KMS-11 (cell line): ENCODE data around the gene HPSE2.

Experiments used
- H2AFZ ChIP-seq: fragments of 200-600 bp; sonication (generic); 2 replicates; pipeline ENCODE4 v1.6.1; 2016; ENCODE audit warnings: antibody characterized with exemption, mixed run types, low read depth
- H3K27ac ChIP-seq: fragments of 200-600 bp; sonication (generic); 2 replicates; pipeline ENCODE4 v1.6.1; 2016; ENCODE audit warnings: mild to moderate bottlenecking, mixed run types
- H3K27me3 ChIP-seq: fragments of 200-600 bp; sonication (generic); 2 replicates; pipeline ENCODE4 v1.6.1; 2017; ENCODE audit warnings: mild to moderate bottlenecking, low read depth, mixed run types, moderate library complexity; ENCODE audit not compliant: insufficient read depth
- H3K36me3 ChIP-seq: fragments of 200-600 bp; sonication (generic); 2 replicates; pipeline ENCODE4 v1.6.1; 2017; ENCODE audit warnings: mild to moderate bottlenecking, mixed run types; ENCODE audit not compliant: insufficient read depth
- H3K4me1 ChIP-seq: fragments of 200-600 bp; sonication (generic); 2 replicates; pipeline ENCODE4 v1.6.1; 2016; ENCODE audit warnings: mild to moderate bottlenecking, low read depth, mixed run types; ENCODE audit not compliant: poor library complexity, severe bottlenecking
- H3K4me2 ChIP-seq: fragments of 200-600 bp; sonication (generic); 2 replicates; pipeline ENCODE4 v1.7.0; 2016; ENCODE audit warnings: mild to moderate bottlenecking, mixed run types
- H3K4me3 ChIP-seq: fragments of 200-600 bp; sonication (generic); IDR thresholded peaks from 2 replicates; pipeline ENCODE4 v1.6.1; 2017; ENCODE audit warnings: low read depth, low read length, mixed read lengths; ENCODE audit not compliant: insufficient read depth
- H3K79me2 ChIP-seq: fragments of 200-600 bp; sonication (generic); 2 replicates; pipeline ENCODE4 v1.6.1; 2016; ENCODE audit warnings: low read depth, mixed run types; ENCODE audit not compliant: insufficient read depth
- H3K9ac ChIP-seq: fragments of 200-600 bp; sonication (generic); 2 replicates; pipeline ENCODE4 v1.6.1; 2016; ENCODE audit warnings: mild to moderate bottlenecking, mixed run types
- H4K20me1 ChIP-seq: fragments of 200-600 bp; sonication (generic); 2 replicates; pipeline ENCODE4 v1.6.1; 2016; ENCODE audit warnings: mild to moderate bottlenecking, mixed run types; ENCODE audit not compliant: insufficient read depth
- TF ChIP-seq, protein P1 (sequence below): fragments of 200-600 bp; sonication (generic); conservative IDR thresholded peaks from 2 replicates; pipeline ENCODE4 v1.6.1; 2017; ENCODE audit warnings: low read depth, mild to moderate bottlenecking, antibody characterized with exemption, low read length, moderate library complexity, mixed read lengths

Gene HPSE2

DNA sequence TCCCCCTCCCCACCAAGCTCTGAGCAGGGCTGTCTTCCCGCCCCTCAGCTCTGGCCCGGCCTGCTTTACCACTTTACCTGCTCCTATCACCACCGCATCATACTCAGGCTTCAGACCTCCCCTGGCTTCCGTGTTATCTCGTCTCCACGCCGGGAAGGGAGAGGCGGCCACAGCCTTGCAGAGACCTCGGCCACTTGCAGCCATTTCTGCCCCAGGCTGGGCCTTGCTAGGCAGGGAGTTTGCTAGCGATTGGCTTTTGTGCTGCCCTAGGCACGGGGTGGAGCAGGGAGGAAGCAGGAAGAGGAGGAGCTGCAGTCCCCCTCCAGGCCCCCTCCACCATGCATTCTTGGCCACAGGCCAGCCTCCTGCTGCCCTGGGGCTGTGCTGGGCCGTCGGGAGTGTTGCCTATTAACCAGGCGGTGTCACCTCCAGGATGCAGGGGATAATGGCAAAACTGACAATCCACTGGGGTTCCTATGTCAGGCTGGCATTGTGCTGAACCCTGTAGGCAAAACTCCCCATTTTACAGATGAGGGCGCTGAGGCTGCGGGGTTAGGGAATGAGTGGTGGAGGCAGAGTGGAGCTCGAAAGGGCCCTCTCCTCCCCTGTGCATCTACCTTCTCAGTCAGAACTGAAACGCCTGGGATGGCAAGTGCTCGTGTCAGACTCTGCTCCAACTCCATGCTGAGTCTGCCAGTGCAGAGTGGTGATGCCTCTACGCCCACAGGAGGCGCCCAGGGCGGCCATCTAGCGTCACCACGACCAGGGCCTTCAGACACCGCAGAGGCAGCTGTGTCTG, 820.5 kb downstream of the HPSE2 start, which contains the start of gene PYROXD2:
Gene PYROXD2 (minus strand): TSS at position 251 of the 799 bp plus-strand sequence. CDS start 47 bp downstream, at position 204.
- Histone ChIP-seq H3K36me3 (no peaks in the 10 kb centered on the region), H3K27me3 (no peaks in the 10 kb centered on the region), H3K4me3 (no peak within 1 kb of the TSS), H2AFZ (no peak within 1 kb of the TSS), H3K27ac (no peak within 1 kb of the TSS), H3K79me2 (no peaks in the 10 kb centered on the region), H3K4me2 (no peak within 1 kb of the TSS), H4K20me1 (no peaks in the 10 kb centered on the region), H3K4me1 (peaks cover 23% of the 10 kb centered on the region), H3K9ac (0 out of 2 replicates have a peak within 1 kb of the TSS, but pooled peaks have one; percentile 32)
- TF ChIP-seq, protein P1, sequence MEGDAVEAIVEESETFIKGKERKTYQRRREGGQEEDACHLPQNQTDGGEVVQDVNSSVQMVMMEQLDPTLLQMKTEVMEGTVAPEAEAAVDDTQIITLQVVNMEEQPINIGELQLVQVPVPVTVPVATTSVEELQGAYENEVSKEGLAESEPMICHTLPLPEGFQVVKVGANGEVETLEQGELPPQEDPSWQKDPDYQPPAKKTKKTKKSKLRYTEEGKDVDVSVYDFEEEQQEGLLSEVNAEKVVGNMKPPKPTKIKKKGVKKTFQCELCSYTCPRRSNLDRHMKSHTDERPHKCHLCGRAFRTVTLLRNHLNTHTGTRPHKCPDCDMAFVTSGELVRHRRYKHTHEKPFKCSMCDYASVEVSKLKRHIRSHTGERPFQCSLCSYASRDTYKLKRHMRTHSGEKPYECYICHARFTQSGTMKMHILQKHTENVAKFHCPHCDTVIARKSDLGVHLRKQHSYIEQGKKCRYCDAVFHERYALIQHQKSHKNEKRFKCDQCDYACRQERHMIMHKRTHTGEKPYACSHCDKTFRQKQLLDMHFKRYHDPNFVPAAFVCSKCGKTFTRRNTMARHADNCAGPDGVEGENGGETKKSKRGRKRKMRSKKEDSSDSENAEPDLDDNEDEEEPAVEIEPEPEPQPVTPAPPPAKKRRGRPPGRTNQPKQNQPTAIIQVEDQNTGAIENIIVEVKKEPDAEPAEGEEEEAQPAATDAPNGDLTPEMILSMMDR, result no peak

DNA sequence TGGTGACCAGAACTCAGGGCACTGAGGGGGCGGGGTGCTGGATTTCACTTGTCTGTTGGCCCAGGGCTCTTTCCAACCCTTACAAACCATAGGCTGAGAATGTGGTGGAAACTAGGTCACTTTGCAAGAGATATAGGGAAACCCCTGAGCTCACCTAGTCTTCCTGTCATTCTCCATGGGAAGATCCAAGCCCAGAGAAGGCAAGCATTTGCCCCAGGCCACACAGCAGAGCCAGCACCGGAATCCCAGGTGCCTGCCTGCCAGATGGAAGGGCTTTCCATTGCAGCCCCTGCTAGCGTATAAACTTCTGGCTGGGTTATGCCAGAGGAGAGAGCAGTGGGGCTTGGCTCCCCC, 821.1 kb downstream of the HPSE2 start:
- TF ChIP-seq, protein P1, result no peak
- Histone ChIP-seq H3K79me2 (no peaks in the 10 kb centered on the region), H3K4me2 (no peak overlapping the region), H3K4me1 (peaks cover 23% of the 10 kb centered on the region), H3K27me3 (no peaks in the 10 kb centered on the region), H4K20me1 (no peaks in the 10 kb centered on the region), H2AFZ (no peak overlapping the region), H3K27ac (no peak overlapping the region), H3K36me3 (no peaks in the 10 kb centered on the region), H3K9ac (0 out of 2 replicates have a peak overlapping the region, but pooled peaks have one; percentile 32), H3K4me3 (no peak overlapping the region)

DNA sequence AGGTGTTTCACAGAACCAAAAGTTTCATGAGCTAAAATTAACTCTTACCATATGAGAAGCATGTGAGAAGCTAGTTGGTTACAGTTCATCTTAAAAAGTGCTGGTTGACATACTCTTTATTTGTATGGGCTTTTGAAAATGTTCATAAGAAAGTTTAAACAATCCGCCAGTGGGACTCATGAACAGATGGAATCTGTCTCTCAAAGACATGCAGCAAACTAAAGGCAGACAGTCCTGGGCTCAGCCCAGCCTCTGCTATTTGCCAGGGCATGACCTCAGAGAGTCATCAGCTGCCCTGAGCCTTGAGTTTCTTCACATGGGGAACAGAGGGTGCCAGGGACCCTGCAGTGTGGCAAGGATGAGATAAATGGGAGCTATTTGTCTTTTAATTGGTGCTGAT, 823.9 kb downstream of the HPSE2 start:
- no peaks in the 10 kb centered on the region for H3K79me2 ChIP-seq
- H3K36me3 ChIP-seq, result no peaks in the 10 kb centered on the region
- H3K27ac ChIP-seq, result peak overlapping the region; percentile 27
- H3K9ac ChIP-seq, result no peak overlapping the region
- H2AFZ ChIP-seq, result no peak overlapping the region
- no peaks in the 10 kb centered on the region for H3K27me3 ChIP-seq
- H4K20me1 ChIP-seq, result no peaks in the 10 kb centered on the region
- peak overlapping the region; percentile 44 for H3K4me2 ChIP-seq
- H3K4me3 ChIP-seq, result no peak overlapping the region
- TF ChIP-seq, protein P1, result no peak
- peaks cover 23% of the 10 kb centered on the region for H3K4me1 ChIP-seq

DNA sequence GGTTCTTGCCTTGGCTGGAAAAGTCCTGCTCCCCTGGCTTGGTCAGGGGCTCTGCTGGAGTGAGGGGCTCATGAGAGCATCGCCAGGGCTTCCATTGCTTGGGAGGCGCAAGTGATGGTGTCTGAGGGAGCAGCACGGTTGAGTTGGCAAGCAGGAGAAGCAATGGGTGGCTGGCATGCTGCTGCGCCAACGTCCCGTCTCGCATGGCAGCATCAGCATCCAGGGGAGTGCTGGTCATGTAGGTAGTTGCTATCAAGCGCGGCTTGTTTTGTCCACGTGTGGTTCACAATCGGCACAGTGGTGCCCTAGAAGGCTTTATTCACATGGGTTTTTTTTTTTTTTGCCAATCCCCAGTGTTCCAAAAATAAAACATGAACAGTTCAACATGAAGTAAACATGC, 824.5 kb downstream of the HPSE2 start:
- TF ChIP-seq, protein P1, result no peak
- no peak overlapping the region for H3K9ac ChIP-seq
- no peaks in the 10 kb centered on the region for H3K36me3 ChIP-seq
- H3K4me2 ChIP-seq, result no peak overlapping the region
- H2AFZ ChIP-seq, result no peak overlapping the region
- H3K4me1 ChIP-seq, result peaks cover 23% of the 10 kb centered on the region
- H3K4me3 ChIP-seq, result no peak overlapping the region
- no peaks in the 10 kb centered on the region for H3K27me3 ChIP-seq
- H4K20me1 ChIP-seq, result no peaks in the 10 kb centered on the region
- peak overlapping the region; percentile 27; the same call in 1 of the 2 replicates for H3K27ac ChIP-seq
- no peaks in the 10 kb centered on the region for H3K79me2 ChIP-seq
